HL-60 (cell line): ENCODE data around the gene MED26.

ENCODE experiments used
- POLR2AphosphoS5 ChIP-seq: IDR thresholded peaks from 2 replicates; pipeline ENCODE4 v1.6.1; 2012; ENCODE audit warnings: low read depth
- SPI1 ChIP-seq: IDR thresholded peaks from 2 replicates; pipeline ENCODE4 v1.6.1; 2012; ENCODE audit warnings: low read depth, mild to moderate bottlenecking, borderline replicate concordance
- TF ChIP-seq, protein P1 (sequence below): IDR thresholded peaks from one replicate; pipeline ENCODE4 v1.5.1; 2011; ENCODE audit warnings: low read length, control low read depth, inconsistent platforms; ENCODE audit not compliant: insufficient read depth

DNA sequence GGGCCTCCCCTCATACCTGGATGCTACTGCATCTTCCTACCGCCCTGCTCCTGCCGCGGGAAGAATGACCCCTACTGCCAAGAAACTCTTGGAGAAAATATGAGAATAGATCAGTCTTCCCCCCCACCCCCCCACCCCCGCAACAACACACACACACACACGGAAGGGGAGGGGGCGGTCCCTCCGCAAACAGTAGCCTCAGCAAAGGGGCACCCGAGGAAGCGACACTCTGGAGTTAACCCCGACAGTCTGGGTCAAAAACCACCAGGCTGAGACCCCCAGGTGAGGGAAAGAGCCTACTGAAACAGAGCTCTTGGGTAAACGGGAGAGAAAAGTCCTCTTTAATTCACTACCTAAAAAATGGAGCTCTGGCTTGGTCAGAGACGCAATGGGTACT, 1.2 kb downstream of the MED26 start:
- TF ChIP-seq, protein P1, sequence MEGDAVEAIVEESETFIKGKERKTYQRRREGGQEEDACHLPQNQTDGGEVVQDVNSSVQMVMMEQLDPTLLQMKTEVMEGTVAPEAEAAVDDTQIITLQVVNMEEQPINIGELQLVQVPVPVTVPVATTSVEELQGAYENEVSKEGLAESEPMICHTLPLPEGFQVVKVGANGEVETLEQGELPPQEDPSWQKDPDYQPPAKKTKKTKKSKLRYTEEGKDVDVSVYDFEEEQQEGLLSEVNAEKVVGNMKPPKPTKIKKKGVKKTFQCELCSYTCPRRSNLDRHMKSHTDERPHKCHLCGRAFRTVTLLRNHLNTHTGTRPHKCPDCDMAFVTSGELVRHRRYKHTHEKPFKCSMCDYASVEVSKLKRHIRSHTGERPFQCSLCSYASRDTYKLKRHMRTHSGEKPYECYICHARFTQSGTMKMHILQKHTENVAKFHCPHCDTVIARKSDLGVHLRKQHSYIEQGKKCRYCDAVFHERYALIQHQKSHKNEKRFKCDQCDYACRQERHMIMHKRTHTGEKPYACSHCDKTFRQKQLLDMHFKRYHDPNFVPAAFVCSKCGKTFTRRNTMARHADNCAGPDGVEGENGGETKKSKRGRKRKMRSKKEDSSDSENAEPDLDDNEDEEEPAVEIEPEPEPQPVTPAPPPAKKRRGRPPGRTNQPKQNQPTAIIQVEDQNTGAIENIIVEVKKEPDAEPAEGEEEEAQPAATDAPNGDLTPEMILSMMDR: no peak
- TF ChIP-seq SPI1 (no peak), POLR2AphosphoS5 (no peak)
